A549 (cell line): ENCODE data around the gene KSR2. TPM values are rescaled to one million over a fixed set of nuclear protein-coding genes. Genes with fewer than 3 reads are reported as not detected.

Experiments used
- ATAC-seq, 2 experiments: fragments of 200-7000 bp in 1 of 2; fragments of >200 bp in 1 of 2; cut with Nextera tagmentation in 1 of 2; cut with Tn5 transposase in 1 of 2; 3 replicates each; pipeline versions ENCODE4 v1.8.0 to v1.9.1; 2018 to 2020; ENCODE audit warnings: mild to moderate bottlenecking in 1 of 2, moderate library complexity in 1 of 2
- CTCF ChIA-PET: fragments of 300-600 bp; sonication (Branson Sonifier 250); formaldehyde crosslinking; extraction: SDS; loops from one replicate; lab custom pipeline; 2021; ENCODE audit warnings: antibody characterized with exemption, inconsistent platforms; lab: Yijun Ruan, JAX
- POLR2A ChIA-PET: fragments of 350-600 bp; formaldehyde crosslinking; extraction: SDS; loops from one replicate; lab custom pipeline; 2021; ENCODE audit warnings: antibody characterized with exemption, inconsistent platforms; lab: Yijun Ruan, JAX
- DNase-seq, 2 experiments: peaks; one replicate each; pipeline versions ENCODE4 v3.0.0 to v3.0.0-alpha.2; 2011 to 2016; ENCODE audit warnings: low read depth in 1 of 2, low spot score in 1 of 2
- FAIRE-seq: peaks from 2 replicates; lab custom pipeline; 2011; peaks lifted over from hg19 to GRCh38; lab: Jason Lieb, UNC
- H3K27ac ChIP-seq, 2 experiments: fragments of >200 bp; sonication (Bioruptor Twin); formaldehyde crosslinking; 3 replicates each; pipeline ENCODE4 v1.5.1; 2016 to 2017
- H3K4me1 ChIP-seq: fragments of >200 bp; sonication (Bioruptor Twin); formaldehyde crosslinking; 3 replicates; pipeline ENCODE4 v1.6.1; 2016
- H3K4me2 ChIP-seq: fragments of >200 bp; sonication (Bioruptor Twin); formaldehyde crosslinking; 3 replicates; pipeline ENCODE4 v1.6.1; 2016
- H3K4me3 ChIP-seq: fragments of >200 bp; sonication (Bioruptor Twin); formaldehyde crosslinking; 3 replicates; pipeline ENCODE4 v1.5.1; 2016
- H3K9me3 ChIP-seq: fragments of >200 bp; sonication (Bioruptor Twin); formaldehyde crosslinking; 3 replicates; pipeline ENCODE4 v1.6.1; 2016
- BHLHE40 ChIP-seq: IDR thresholded peaks from 2 replicates; pipeline ENCODE4 v1.6.1; 2012; ENCODE audit warnings: low read depth, low read length, inconsistent platforms
- CBX2 ChIP-seq: fragments of 200-600 bp; sonication (generic); IDR thresholded peaks from 2 replicates; pipeline ENCODE4 v1.6.1; 2016; ENCODE audit warnings: low read depth, mild to moderate bottlenecking, borderline replicate concordance
- CBX8 ChIP-seq: fragments of 200-600 bp; sonication (generic); IDR thresholded peaks from 2 replicates; pipeline ENCODE4 v1.6.1; 2016
- CEBPB ChIP-seq, 2 experiments: fragments of >200 bp in 1 of 2; sonication (Bioruptor Twin) in 1 of 2; formaldehyde crosslinking in 1 of 2; IDR thresholded peaks; 2 replicates each; pipeline ENCODE4 v1.6.1; 2012 to 2016
- EHF ChIP-seq: fragments of 250-450 bp; sonication (Bioruptor Pico); IDR thresholded peaks from 2 replicates; pipeline ENCODE4 v1.5.0; 2020; ENCODE audit warnings: mild to moderate bottlenecking
- ESRRA ChIP-seq: fragments of 150-350 bp; IDR thresholded peaks from 2 replicates; pipeline ENCODE4 v1.6.1; 2014; ENCODE audit warnings: mild to moderate bottlenecking, low read length, borderline replicate concordance
- FOSB ChIP-seq: fragments of 250-450 bp; sonication (Bioruptor Pico); IDR thresholded peaks from 2 replicates; pipeline ENCODE4 v1.5.0; 2020; ENCODE audit warnings: mild to moderate bottlenecking, moderate library complexity
- HOXB13 ChIP-seq: fragments of 250-450 bp; sonication (Bioruptor Pico); IDR thresholded peaks from 2 replicates; pipeline ENCODE4 v1.5.0; 2020; ENCODE audit warnings: low read depth, mild to moderate bottlenecking, moderate library complexity
- JUN ChIP-seq, 2 experiments: fragments of >200 bp; sonication (Bioruptor Twin); formaldehyde crosslinking; IDR thresholded peaks; 2 replicates in 1 of 2; 3 replicates in 1 of 2; pipeline ENCODE4 v1.6.1; 2016 to 2017
- JUNB ChIP-seq: fragments of >200 bp; sonication (Bioruptor Twin); formaldehyde crosslinking; IDR thresholded peaks from 2 replicates; pipeline ENCODE4 v1.6.1; 2016
- MYC ChIP-seq: IDR thresholded peaks from 2 replicates; pipeline ENCODE4 v1.6.1; 2012; ENCODE audit warnings: mild to moderate bottlenecking, inconsistent platforms, low read length, improper control_type of control experiment, borderline replicate concordance
- RAD21 ChIP-seq, 2 experiments: fragments of >200 bp in 1 of 2; sonication (Bioruptor Twin) in 1 of 2; formaldehyde crosslinking in 1 of 2; IDR thresholded peaks in 1 of 2; conservative IDR thresholded peaks in 1 of 2; 2 replicates in 1 of 2; 3 replicates in 1 of 2; pipeline ENCODE4 v1.6.1; 2012 to 2018; ENCODE audit warnings: inconsistent platforms in 1 of 2
- RFX5 ChIP-seq: fragments of 450-650 bp; IDR thresholded peaks from 2 replicates; pipeline ENCODE4 v1.7.1; 2014; ENCODE audit warnings: antibody characterized with exemption, mild to moderate bottlenecking, moderate library complexity
- RNF2 ChIP-seq: fragments of 200-600 bp; sonication (generic); IDR thresholded peaks from 2 replicates; pipeline ENCODE4 v1.6.1; 2016; ENCODE audit warnings: low read depth, mild to moderate bottlenecking, antibody characterized with exemption, moderate library complexity, borderline replicate concordance
- TFCP2L1 ChIP-seq: fragments of 250-450 bp; sonication (Bioruptor Pico); IDR thresholded peaks from 2 replicates; pipeline ENCODE4 v1.5.0; 2021; ENCODE audit warnings: mild to moderate bottlenecking
- ZFP36 ChIP-seq: fragments of 450-650 bp; IDR thresholded peaks from 2 replicates; pipeline ENCODE4 v1.6.1; 2014; ENCODE audit warnings: borderline replicate concordance; ENCODE audit not compliant: partially characterized antibody
- ZNF302 ChIP-seq: fragments of 250-450 bp; sonication (Bioruptor Pico); IDR thresholded peaks from 2 replicates; pipeline ENCODE4 v1.9.0; 2021; ENCODE audit warnings: inconsistent platforms, mild to moderate bottlenecking, moderate library complexity
- WGBS: methylation state at CpG from one replicate; pipeline ENCODE4 v1.1.6; 2017; ENCODE audit errors: missing lambda C conversion rate; 5-methylcytosine and 5-hydroxymethylcytosine counted together
- polyA plus RNA-seq, 4 experiments: library from polyadenylated mRNA; depleted of rRNA in 3 of 4; stranded (reverse); fragments of >200 nt; fragmentation: RNase III in 1 of 4; extraction: RNeasy Plus Mini Kit Qiagen cat#74134 plus additional on column Dnase treatment in 1 of 4; gene quantifications; 2 replicates in 3 of 4; 3 replicates in 1 of 4; pipeline ENCODE4 v1.2.3, GENCODE V29; 2011 to 2017
- TF ChIP-seq, protein P1 (sequence below): fragments of >200 bp; sonication (Bioruptor Twin); formaldehyde crosslinking; IDR thresholded peaks from 3 replicates; pipeline ENCODE4 v1.5.1; 2016
- TF ChIP-seq, protein P2 (sequence below): IDR thresholded peaks from 2 replicates; pipeline ENCODE4 v1.6.1; 2012; ENCODE audit warnings: low read depth, borderline replicate concordance
- TF ChIP-seq, protein P3 (sequence below): fragments of 250-450 bp; sonication (Bioruptor Pico); IDR thresholded peaks from 2 replicates; pipeline ENCODE4 v1.5.0; 2021; ENCODE audit warnings: mild to moderate bottlenecking, moderate library complexity, borderline replicate concordance

The KSR2 gene
- polyA plus RNA-seq, 2 of the 4 experiments (the other 2 are of a cell fraction) = 0.37 to 1.2 TPM

GRCh38 chr12:117430246-117430645, 538.5 kb downstream of the KSR2 start:
- CTCF ChIA-PET = no interaction called here

GRCh38 chr12:117427211-117427610, 541.6 kb downstream of the KSR2 start:
- no peak overlapping the region for H3K27ac ChIP-seq

More at GRCh38 chr12:117430246-117430645, 538.5 kb downstream of the KSR2 start:
- TF ChIP-seq JUN (IDR thresholded peaks at IDR 0.05) = no peak
- TF ChIP-seq, protein P1, sequence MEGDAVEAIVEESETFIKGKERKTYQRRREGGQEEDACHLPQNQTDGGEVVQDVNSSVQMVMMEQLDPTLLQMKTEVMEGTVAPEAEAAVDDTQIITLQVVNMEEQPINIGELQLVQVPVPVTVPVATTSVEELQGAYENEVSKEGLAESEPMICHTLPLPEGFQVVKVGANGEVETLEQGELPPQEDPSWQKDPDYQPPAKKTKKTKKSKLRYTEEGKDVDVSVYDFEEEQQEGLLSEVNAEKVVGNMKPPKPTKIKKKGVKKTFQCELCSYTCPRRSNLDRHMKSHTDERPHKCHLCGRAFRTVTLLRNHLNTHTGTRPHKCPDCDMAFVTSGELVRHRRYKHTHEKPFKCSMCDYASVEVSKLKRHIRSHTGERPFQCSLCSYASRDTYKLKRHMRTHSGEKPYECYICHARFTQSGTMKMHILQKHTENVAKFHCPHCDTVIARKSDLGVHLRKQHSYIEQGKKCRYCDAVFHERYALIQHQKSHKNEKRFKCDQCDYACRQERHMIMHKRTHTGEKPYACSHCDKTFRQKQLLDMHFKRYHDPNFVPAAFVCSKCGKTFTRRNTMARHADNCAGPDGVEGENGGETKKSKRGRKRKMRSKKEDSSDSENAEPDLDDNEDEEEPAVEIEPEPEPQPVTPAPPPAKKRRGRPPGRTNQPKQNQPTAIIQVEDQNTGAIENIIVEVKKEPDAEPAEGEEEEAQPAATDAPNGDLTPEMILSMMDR = no peak
- TF ChIP-seq CBX8 = no peak
- TF ChIP-seq, protein P2, sequence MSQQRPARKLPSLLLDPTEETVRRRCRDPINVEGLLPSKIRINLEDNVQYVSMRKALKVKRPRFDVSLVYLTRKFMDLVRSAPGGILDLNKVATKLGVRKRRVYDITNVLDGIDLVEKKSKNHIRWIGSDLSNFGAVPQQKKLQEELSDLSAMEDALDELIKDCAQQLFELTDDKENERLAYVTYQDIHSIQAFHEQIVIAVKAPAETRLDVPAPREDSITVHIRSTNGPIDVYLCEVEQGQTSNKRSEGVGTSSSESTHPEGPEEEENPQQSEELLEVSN = no peak
- no peak for TF ChIP-seq RNF2
- no peak for TF ChIP-seq RAD21 (conservative IDR thresholded peaks at IDR 0.05 in 1 of 2, IDR thresholded peaks at IDR 0.05 in 1 of 2)
- TF ChIP-seq, protein P3, sequence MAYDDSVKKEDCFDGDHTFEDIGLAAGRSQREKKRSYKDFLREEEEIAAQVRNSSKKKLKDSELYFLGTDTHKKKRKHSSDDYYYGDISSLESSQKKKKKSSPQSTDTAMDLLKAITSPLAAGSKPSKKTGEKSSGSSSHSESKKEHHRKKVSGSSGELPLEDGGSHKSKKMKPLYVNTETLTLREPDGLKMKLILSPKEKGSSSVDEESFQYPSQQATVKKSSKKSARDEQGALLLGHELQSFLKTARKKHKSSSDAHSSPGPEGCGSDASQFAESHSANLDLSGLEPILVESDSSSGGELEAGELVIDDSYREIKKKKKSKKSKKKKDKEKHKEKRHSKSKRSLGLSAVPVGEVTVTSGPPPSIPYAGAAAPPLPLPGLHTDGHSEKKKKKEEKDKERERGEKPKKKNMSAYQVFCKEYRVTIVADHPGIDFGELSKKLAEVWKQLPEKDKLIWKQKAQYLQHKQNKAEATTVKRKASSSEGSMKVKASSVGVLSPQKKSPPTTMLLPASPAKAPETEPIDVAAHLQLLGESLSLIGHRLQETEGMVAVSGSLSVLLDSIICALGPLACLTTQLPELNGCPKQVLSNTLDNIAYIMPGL = no peak
- TF ChIP-seq ZFP36 = no peak
- no peak for TF ChIP-seq EHF (CRISPR knock-in tag)
- no peak for TF ChIP-seq CBX2
- TF ChIP-seq CEBPB (IDR thresholded peaks at IDR 0.05) = no peak
- no peak for DNase-seq
- WGBS = 33% methylated on average over 6 of the region's 6 CpGs
- Histone ChIP-seq H3K4me3 (no peak overlapping the region), H3K9me3 (no peaks in the 10 kb centered on the region), H3K27ac (no peak overlapping the region), H3K4me1 (peaks cover 9% of the 10 kb centered on the region; the same call in 1 of the 3 replicates), H3K4me2 (no peak overlapping the region)
- ATAC-seq = peak in 1 of 2 experiments; percentile 45; a peak in 2 of 6 replicates
- no peak for FAIRE-seq
- POLR2A ChIA-PET = no interaction called here

More at GRCh38 chr12:117427211-117427610, 541.6 kb downstream of the KSR2 start:
- Histone ChIP-seq H3K9me3 (no peaks in the 10 kb centered on the region), H3K4me3 (no peak overlapping the region), H3K4me2 (no peak overlapping the region), H3K4me1 (peaks cover 4% of the 10 kb centered on the region; the same call in 1 of the 3 replicates)
- FAIRE-seq (no peak), DNase-seq (no peak), ATAC-seq (no peak)
- WGBS = 55% methylated on average over 3 of the region's 3 CpGs
- TF ChIP-seq HOXB13 = no peak
- TF ChIP-seq RFX5 = no peak
- TF ChIP-seq, protein P3 = no peak
- no peak for TF ChIP-seq ZNF302 (CRISPR knock-in tag)
- TF ChIP-seq FOSB (CRISPR knock-in tag) = no peak
- no peak for TF ChIP-seq MYC
- TF ChIP-seq JUNB = no peak
- no peak for TF ChIP-seq EHF (CRISPR knock-in tag)
- TF ChIP-seq ESRRA = no peak
- no peak for TF ChIP-seq BHLHE40
- no peak for TF ChIP-seq TFCP2L1
- ChIA-PET CTCF (no interaction called here), POLR2A (no interaction called here)
